Activated CD4-positive, alpha-beta T cell treated with anti-CD3 and anti-CD28 coated beads for 4 hours (primary cell): ENCODE data around the gene CPNE4.

Source experiments
- DNase-seq, 2 donors: peaks; one replicate each; pipeline ENCODE4 v3.0.0-alpha.2; 2020

The CPNE4 gene

GRCh38 chr3:131568460-131568859 lies 466.4 kb downstream of the CPNE4 start:
- DNase-seq: no peak

- DNase-seq: no peak
Measured at GRCh38 chr3:131564812-131565211, 470.0 kb downstream of the CPNE4 start.

GRCh38 chr3:131561511-131561910 lies 473.3 kb downstream of the CPNE4 start:
- no peak for DNase-seq

- no peak for DNase-seq
Measured at GRCh38 chr3:131560795-131561194, 474.0 kb downstream of the CPNE4 start.

GRCh38 chr3:131555456-131555855 lies 479.4 kb downstream of the CPNE4 start:
- DNase-seq: no peak

GRCh38 chr3:131553495-131554247 lies 481.1 kb downstream of the CPNE4 start:
- no peak for DNase-seq

GRCh38 chr3:131551761-131552160 lies 483.1 kb downstream of the CPNE4 start:
- DNase-seq: no peak

- DNase-seq: no peak
Measured at GRCh38 chr3:131550562-131551465, 484.0 kb downstream of the CPNE4 start.

- DNase-seq: no peak
Measured at GRCh38 chr3:131549340-131549739, 485.5 kb downstream of the CPNE4 start.

- no peak for DNase-seq
Measured at GRCh38 chr3:131547585-131547984, 487.2 kb downstream of the CPNE4 start.

GRCh38 chr3:131546441-131546840 lies 488.4 kb downstream of the CPNE4 start:
- DNase-seq: no peak

- DNase-seq: no peak
Measured at GRCh38 chr3:131544557-131544956, 490.3 kb downstream of the CPNE4 start.

- DNase-seq: no peak
Measured at GRCh38 chr3:131543714-131544113, 491.1 kb downstream of the CPNE4 start.

- DNase-seq: no peak
Measured at GRCh38 chr3:131541288-131541687, 493.5 kb downstream of the CPNE4 start.

- no peak for DNase-seq
Measured at GRCh38 chr3:131540821-131541220, 494.0 kb downstream of the CPNE4 start.

- no peak for DNase-seq
Measured at GRCh38 chr3:131540143-131540542, 494.7 kb downstream of the CPNE4 start.

- DNase-seq: no peak
Measured at GRCh38 chr3:131538968-131539367, 495.8 kb downstream of the CPNE4 start.

GRCh38 chr3:131537531-131537930 lies 497.3 kb downstream of the CPNE4 start:
- DNase-seq: no peak

- DNase-seq: no peak
Measured at GRCh38 chr3:131535596-131535995, 499.2 kb downstream of the CPNE4 start.

GRCh38 chr3:131535131-131535530 lies 499.7 kb downstream of the CPNE4 start:
- no peak for DNase-seq

GRCh38 chr3:131532645-131533044 lies 502.2 kb downstream of the CPNE4 start:
- DNase-seq: no peak

GRCh38 chr3:131530843-131531242 lies 504.0 kb downstream of the CPNE4 start:
- no peak for DNase-seq

- no peak for DNase-seq
Measured at GRCh38 chr3:131530388-131530787, 504.4 kb downstream of the CPNE4 start.

- no peak for DNase-seq
Measured at GRCh38 chr3:131526801-131527347, 507.9 kb downstream of the CPNE4 start.
